ENCODE data around the gene TAOK1.

TAOK1 gene

DNA sequence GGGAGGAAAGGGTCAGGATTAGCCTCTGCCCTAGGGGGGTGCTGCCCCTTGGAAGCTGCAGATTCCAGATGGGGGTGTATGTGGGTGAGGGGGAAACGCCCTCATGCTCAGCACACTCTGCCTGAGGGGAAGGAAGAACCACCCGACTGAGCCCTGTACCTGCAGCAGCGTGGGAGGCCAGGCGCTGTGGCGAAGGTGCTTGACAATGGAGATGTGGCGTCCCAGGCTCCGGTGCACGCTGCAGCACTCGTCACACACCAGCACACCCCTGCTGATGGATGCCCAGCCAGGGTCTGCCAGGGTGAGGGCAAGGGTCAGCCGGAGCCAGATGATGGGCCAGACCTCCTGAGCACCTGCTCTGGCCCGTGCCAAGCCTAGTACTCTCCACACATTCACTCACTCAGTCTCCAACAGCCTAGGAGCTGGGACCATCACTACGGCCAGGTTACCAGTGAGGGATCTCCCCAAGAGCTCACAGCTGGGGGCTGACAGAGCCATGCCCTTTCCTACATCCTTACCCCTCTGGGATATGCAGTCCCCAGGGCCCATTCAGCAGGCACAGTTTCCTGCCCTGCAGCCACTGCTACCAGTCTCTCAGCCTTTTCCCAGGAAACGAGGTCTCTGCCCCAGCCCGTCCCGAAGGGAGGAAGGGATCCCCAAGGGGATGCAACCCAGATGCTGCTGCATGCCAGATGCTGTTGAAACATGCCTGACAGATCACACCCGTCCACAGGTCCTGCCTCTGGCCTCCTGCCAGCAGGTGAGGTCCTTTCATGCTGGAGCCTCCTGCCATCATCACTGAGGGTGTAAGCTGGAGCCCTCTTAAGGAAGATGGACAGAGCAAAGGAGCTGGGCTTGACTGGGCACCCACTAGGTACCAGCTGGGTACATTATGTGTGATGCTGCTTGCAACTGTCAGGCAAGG, 193.4 kb downstream of the TAOK1 start:
- no peak for DNase-seq (ENCODE audit: low read depth, low spot score)

DNA sequence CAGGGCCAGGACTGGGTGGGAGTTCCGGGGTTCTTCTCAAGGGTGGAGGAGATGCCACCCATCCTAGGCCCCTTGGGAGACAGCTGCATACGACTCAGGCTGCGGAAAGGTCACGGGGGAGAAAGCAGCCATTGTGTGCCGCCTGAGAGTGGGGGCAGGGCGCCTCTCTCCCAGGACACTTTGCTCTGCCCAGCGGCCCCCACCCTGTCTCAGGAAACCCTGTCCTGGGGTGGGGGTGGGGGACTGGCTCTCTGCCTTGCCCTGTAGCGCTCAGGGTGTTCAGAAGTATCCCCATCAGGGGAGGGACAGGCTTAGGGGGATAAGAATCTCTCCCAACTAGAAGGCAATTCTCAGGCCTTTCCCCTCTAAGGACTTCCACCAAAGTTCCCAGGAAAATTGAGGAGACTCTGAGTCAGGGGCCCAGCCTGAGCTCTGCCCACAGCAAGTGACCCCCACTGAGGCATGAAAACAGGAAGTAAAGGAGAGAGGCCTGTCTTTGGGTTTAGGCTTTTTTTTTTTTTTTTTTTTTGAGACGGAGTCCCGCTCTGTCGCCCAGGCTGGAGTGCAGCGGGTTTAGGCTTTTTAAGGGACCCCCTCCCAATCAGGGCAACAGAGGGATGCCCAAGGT, 194.4 kb downstream of the TAOK1 start:
- no peak for DNase-seq (ENCODE audit: low read depth, low spot score)

DNA sequence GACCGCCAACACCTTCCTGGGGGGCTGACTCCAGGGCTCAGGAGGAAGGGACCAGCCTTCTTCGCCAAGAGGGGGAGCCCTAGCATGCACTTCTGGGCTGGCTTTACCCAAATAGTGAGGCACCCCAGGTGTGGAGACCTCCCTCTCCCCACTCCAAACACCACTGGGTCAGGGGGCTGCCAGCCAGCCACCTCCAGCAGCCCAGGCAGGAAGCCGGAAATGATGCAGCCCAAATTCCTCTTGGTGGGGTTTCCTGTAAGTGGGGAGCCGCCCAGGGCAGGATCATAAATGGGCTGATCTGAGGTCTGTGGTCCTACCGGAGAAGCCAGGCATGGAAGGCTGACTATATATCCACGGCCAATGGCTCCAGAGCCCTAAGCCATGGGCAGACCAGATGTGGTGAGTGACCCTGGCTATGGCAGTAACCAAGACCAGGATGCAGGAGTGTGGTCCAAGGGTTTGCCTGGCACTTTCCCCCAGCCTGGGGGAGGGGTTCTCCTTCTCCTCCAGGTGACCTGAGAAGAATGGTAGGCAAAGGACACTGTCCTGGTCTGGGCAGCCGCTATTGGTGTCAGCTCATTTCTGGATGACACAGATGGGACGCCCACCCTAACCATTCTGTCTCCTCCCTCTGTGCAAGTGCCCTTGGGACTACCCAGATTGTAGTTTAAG, 195.1 kb downstream of the TAOK1 start:
- DNase-seq (ENCODE audit: low read depth, low spot score) = no peak

DNA sequence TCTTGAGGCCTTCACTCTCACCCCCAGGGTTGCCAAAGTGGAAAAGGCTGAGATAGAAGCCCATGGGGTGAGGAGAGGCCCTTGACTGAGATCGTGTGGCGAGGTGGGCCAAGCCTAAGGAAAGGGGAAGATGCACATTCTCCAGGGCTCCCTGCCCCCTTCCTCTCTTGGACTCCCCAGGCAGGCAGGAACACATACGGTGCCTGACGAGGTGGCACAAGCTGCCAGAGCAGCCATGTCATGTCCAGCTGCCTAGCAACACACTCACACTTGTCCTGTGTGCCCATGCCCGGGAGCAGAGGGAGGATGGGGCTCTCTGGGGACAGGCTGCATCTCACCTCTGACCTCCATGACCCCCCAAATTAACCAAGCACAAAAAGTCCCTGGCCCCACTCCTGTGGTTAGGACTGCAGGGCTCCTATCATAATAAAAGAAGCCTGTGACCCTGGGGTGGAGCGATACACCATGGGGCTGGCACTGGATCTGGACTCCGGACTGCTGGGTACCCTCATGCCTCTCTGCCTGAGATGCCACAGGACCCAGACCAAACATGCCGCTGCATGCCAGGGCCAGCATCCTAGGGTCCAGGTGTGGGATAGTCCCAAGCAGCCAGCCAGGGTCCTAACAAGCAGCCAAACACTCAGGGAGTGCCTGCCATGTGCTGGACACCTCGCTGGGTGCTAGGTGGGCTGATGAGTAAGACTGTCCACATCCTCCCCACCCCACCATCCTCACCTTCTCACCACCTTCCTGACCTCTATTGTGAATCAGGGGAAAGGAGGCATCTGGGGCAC, 196.7 kb downstream of the TAOK1 start:
- DNase-seq (ENCODE audit: low read depth, low spot score) = no peak

DNA sequence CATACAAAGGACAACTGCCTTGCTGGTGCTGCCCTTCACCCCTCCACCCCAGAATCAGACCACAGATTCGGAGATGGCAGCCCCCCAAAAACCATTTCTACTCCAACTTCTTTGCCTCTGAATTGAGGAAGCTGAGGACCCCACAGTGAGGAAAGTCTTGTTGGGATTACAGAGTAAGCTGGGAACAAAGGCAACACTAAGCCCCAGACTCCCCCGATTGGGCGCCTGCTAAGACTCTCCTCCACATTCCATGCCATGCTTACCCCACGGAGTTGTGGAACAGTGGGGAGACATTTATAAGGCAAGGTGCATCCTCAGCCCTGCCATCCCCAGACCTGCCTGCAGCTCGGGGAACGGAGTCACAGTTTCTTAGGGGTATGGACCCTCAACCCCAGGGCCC, 197.4 kb downstream of the TAOK1 start:
- no peak for DNase-seq (ENCODE audit: low read depth, low spot score)

DNA sequence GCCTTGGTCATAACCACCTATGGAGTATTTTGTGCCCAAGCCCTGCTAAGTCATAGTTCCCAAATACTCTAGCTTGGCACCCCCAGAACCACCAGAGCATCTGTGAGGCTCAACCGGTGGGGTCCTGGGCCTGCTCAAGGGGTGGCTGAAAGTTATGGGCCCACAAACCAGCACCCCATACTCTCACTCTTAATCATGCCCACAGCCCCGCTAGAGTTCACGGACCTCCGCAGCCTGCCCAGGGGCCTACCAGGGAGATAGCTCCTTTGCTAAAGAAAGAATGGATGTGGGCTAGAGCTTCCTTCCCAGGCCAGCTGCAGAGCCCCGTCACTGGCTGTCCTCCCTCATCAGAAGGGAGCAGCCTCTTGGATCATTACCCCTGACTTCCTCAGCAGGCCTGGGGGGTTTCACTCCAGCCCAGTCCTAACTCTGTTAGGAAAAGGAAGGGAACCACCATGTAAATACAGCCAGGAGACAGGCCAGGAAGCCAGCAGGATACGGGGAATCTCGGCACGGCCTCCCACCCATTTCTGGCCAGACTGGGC, 197.9 kb downstream of the TAOK1 start:
- DNase-seq (ENCODE audit: low read depth, low spot score) = no peak

DNA sequence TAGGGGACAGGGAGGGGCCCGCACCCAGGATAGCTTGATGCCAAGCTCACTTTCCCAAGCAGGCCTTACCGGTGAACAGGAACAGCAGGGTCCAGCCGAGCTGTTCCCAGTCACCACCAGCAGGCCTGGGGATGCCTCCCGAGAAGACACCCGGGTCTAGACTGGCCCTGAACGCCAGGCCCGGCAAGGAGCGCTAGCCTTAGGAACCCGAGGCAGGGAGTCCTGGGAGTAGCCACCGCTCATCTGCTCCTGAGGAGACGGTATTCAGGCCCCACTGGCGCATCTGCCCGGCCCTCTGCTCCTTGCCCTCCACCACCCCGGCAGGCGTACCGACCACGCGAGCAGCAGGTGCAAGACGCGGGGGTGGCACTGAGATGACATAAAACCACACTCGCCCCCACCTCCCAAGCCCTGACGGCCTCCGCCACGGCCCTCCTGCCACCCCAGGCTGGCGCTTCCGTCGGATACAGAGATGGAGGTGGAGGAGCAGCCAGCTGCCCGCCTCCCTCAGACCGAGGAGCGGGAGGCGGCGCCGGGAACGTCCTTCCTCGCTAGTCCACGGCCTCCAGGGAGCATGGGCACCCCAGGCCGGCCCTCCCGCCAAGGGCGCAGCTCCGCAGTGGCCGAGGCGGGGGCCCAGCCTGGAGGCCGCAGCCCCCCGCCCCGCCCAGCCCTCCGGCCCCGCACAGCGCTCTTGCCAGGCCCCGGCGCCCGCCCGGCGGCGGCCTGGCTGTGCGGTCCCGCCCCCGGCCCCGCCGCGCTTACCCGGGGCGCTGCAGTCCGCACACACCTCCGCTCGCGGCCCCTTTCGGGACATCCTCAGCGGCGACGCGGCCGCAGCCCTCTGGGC, 198.6 kb downstream of the TAOK1 start:
- DNase-seq (ENCODE audit: low read depth, low spot score) = no peak

DNA sequence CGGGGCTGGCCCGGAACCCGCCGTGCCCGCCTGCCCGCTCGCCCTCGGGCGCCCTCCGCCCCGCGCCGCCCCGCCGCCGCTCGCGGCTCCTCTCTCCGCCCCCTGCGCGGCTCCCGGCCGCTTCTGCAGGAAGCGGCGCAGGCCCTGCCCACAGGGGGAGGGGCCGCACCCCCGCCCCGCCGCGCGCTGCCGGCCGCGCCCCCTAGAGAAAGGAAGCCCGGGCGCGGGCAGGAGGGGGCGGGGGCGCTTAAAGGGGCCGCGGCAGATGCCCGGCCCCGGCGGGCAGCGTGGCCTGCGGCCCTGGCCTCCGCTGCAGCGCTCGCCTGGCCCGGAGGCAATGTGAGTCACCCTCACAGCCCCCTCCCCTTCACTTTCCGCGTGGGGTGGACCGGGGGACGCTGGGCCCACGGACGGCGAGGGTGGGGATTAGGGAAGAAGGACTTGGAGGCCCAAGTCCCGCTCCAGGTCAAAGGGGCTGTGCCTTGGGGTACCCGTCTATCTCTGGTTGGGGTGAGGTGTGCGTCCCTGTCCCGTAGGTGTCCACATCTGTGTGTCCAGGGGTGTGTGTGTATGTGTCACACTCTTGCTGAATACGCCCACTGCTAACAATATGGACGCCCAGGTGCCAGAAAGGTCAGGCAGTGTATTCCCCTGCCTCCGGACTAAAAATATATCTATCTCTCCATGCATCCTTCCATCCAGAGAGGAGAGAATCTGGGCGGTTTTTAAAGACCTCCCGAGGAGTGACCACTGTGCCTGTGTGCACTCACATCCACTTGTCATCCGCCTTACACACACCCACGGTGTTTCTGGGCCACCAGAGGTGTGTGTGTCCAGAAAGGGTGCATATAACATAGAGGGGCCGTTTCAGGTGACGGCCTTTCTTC, 199.6 kb downstream of the TAOK1 start, which contains the start of gene GIT1:
Gene GIT1, minus strand, starts transcription at position 125 of the 887 bp plus-strand sequence. CDS start 270 bp downstream, outside the sequence.
- DNase-seq (ENCODE audit: low read depth, low spot score) = no peak

DNA sequence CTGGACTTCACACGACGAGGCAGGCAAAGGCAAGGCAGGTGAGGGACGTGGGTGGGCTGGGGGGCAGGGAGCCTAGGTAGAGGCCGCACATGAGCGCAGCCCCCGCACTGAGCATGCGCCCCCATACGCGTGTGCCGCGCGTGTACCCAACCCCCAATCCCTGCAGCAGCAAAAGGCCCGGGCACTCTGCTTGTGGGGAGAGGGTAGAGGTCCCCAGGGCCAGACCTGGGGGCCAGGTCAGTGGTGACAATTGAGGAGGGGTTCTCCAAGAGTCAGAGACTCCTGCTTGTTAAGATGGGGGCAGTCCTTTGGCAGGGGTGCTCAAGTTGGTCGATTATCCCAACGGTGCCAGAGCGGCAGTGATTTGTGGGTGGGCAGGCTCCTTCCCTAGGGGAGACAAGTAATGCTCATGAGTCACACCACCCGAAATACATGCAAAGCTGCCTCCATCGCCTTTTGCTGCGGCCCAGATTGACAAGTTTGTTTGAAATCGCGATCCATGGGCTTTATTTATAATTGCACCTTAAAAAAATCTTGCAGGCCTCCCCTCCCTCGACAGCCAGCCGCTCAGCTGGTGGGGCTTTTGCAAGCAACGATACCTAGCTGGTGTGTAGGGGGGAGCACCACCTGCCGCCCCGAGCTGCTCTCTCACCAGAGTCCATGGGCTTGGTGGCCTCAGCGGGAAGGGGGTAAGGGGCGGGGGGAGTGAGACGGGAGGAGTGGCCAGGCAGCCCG, 200.4 kb downstream of the TAOK1 start:
- DNase-seq (ENCODE audit: low read depth, low spot score) = no peak

DNA sequence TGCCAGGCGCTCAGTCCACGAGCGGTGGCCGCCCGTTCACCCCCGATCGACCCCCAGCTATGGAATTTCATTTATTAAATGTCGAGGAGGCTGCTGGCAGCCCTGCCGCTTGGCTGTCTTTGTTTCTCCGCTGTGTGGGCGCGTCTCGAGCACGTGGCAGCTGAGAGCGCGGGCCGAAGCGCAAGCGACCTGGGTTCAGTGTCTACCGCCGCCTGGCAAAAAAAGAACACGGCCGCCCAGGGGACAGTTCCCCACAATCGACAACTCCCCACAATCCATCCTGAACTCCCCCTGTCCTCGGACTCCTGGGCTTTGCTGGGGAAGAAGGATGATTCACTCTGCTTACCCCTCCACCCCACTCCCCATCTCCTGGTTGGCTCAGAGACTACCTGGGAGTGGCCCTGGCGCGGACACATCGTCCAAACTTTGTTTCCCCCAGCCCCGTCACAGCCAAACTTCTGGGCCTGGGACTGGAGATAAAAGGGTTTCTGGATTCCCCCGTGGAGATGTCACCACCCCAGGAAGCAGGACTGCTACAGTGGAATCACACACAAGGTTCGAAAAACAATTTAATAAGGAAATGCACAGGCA, 201.1 kb downstream of the TAOK1 start:
- DNase-seq (ENCODE audit: low read depth, low spot score) = no peak

DNA sequence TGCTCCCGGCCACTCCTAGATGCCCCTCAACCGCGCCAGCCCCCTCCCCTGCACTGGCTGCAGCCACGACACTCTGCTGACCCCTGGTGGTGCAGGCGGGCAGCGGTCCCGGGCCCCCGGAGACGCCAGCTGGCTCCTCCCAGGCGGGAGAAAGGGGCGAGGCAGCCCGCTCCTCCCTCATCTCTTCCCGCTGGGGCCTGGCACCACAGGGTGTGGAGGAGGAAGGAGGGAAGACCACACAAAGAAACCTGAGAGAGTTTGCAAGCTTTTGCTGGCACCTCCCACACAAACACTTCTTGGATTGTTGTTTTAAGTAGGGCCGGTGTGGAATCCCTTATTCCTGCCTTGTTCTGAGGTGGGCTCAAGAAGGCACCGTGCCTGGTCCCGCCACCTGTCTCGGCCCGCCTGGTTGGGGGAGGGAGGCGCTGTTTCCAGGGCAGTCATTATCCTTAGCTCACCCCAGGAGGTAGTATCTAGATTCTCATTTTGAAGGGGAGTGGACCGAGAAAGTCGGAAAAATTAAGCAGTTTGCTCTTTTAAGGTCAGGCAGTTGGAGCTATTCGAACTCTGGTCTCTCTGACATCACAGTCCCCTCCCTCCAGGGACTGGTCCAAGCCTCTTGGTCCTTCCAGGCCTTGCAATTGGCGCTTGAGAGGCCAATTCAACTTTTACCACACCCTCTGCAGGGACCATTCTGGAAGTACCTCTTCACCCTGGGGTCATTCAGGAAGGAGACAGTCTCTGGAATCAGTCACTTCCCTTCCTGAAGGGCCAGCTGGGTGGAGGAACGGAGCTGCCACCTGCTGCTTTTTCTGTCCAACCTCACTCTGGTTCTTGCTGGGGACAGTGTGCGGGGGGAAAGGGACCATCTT, 201.8 kb downstream of the TAOK1 start:
- DNase-seq (ENCODE audit: low read depth, low spot score) = no peak

DNA sequence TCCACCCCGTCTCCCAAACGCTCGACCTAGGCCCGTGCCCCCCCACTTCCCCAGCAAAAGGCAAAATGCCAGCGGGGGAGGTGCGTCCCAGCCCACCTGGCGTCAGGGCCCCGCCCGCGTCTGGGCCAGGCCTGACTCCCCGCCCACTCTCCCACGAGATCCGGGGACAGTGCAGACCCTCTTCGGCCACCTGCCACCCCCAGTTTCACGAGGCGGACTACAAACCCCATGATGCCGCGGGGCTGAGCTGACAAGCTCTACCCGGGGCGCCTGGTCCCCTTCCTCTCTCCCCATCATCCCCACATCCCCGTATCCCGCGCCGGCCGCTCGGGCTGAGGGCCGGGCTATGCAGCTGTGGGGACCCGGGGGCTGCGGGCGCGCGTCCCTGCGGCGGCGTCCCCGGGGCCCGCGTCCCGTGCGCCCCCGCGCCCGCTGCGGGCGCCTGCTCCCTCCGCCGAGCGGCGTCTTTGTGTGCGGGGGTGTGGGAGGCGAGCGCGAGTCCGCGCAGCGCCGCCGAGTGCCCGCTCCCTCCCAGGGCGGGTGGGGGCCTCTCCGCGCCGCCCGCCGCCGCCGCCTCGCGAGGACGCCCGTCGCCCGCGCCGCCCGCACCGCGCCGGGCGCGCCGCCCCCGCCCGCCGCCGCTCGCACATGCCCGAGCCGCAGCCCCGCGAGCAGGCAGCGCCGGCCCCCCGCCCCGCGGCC, 202.8 kb downstream of the TAOK1 start, which contains the start of gene ANKRD13B:
Gene ANKRD13B, plus strand, starts transcription at position 283 of the 702 bp plus-strand sequence. CDS start 490 bp downstream, outside the sequence.
- no peak for DNase-seq (ENCODE audit: low read depth, low spot score)

DNA sequence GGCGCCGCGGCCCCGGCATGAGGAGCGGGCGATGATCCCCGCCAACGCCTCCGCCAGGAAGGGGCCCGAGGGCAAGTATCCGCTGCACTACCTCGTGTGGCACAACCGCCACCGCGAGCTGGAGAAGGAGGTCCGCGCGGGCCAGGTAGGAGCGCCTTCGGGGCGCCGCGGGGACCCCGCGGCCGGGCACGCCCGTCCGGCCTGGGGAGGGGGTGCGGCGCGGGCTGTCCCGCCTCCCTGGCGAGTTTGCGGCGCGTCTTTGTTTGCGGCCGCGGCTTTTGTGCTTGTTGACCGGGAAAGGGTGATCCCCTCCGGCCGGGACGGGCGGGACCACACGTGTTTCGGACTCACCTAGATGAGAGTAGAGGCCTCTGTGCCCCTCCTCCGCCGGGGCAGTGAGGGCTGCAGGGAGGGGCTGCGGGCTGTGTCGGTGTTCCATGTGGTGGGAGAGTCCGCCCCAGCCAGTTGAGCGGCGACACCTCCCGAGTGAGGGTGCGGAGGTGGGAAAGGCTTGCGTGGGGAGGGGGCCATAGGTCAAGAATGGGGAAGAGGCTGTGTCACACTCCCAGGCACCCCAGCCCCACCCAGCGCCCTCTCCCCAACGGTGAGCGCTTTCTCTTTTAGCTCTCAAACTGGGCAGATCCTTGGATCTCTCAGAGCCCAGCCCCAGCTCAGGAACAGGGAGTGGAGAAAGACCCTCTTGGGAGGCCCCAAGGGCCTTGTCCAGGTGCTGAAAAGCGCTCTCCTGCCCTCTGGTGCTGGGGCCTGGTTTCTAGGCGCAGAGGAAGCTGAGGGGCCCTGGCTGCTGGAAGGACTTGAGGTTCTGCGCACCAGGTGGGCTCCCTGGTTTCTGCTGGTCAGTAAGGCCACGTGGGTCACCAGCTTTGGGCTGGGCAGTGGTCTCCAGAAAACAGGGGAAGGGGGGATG, 203.7 kb downstream of the TAOK1 start:
- no peak for DNase-seq (ENCODE audit: low read depth, low spot score)

DNA sequence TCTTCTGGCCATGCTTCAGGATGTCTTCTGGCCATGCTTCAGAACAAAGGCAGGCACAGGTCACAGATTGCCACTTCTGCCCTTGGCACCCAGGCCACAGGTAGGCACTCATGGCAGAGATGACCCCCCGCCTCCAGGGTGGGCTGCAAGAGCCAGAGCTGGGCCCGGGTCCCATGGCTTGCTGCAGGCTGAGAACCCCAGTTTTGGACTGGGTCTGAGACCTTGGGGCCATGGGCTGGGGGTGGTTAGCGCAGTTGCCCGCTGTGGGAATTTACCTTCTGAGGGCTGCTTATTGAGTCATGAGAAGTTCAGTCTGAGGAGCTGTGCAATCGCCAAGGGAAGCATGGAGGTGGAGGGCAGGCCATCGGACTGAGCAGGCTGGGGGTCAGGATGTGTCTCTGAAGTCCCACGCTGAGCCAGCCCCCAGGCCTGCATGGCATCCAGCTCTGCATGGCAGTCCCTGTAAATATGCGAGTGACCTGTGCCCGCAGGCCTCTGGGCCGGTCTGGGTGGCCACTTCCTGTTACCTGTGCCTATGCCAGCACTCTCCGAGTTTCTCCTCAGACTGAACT, 204.4 kb downstream of the TAOK1 start:
- DNase-seq (ENCODE audit: low read depth, low spot score) = no peak
